Memory B cell (primary cell): ENCODE data around the gene DENND10.
A peak's percentile ranks its signal among the peaks of the same experiment; 100 is the strongest.
"Not testable (repeated sequence)": the region's sequence is repeated elsewhere in the genome, so short reads cannot be mapped to it uniquely, and the experiment has no call there.

Experiments
- ATAC-seq: fragments of 150-1000 bp; cut with Tn5 transposase; 2 replicates; pipeline ENCODE4 v1.10.0; 2021; ENCODE audit warnings: low read depth, mild to moderate bottlenecking, moderate library complexity
- DNase-seq, 2 donors: peaks; one replicate each; pipeline ENCODE4 v3.0.0; 2022; ENCODE audit warnings: low spot score in 2 of 2
- H3K27ac Mint-ChIP-seq: one replicate; pipeline ENCODE4 v1.8.0; 2022; ENCODE audit warnings: mild to moderate bottlenecking, moderate library complexity, mixed read lengths
- H3K27me3 Mint-ChIP-seq: one replicate; pipeline ENCODE4 v1.8.0; 2022; ENCODE audit warnings: mixed read lengths
- H3K36me3 Mint-ChIP-seq: one replicate; pipeline ENCODE4 v1.8.0; 2022; ENCODE audit warnings: mild to moderate bottlenecking, mixed read lengths
- H3K4me1 Mint-ChIP-seq: one replicate; pipeline ENCODE4 v1.8.0; 2022; ENCODE audit warnings: mixed read lengths
- H3K4me3 Mint-ChIP-seq: one replicate; pipeline ENCODE4 v1.8.0; 2022; ENCODE audit warnings: mild to moderate bottlenecking, moderate library complexity, mixed read lengths
- H3K9me3 Mint-ChIP-seq: one replicate; pipeline ENCODE4 v1.8.0; 2022; ENCODE audit warnings: mixed read lengths

Gene DENND10

GRCh38 chr10:119084896-119085295 lies 19.0 kb upstream of the DENND10 start:
- peaks cover 31% of the 10 kb centered on the region for H3K4me1 Mint-ChIP-seq
- no peak overlapping the region for H3K27ac Mint-ChIP-seq
- no peaks in the 10 kb centered on the region for H3K27me3 Mint-ChIP-seq
- no peak for ATAC-seq
- no peak for DNase-seq
- H3K9me3 Mint-ChIP-seq, result no peaks in the 10 kb centered on the region
- H3K4me3 Mint-ChIP-seq, result no peak overlapping the region
- H3K36me3 Mint-ChIP-seq, result no peaks in the 10 kb centered on the region

- H3K27ac Mint-ChIP-seq, result peak overlapping the region; percentile 7
- H3K4me3 Mint-ChIP-seq, result peak overlapping the region; percentile 50
- H3K36me3 Mint-ChIP-seq, result no peaks in the 10 kb centered on the region
- H3K4me1 Mint-ChIP-seq, result peaks cover 42% of the 10 kb centered on the region
- ATAC-seq, result no peak
- no peaks in the 10 kb centered on the region for H3K9me3 Mint-ChIP-seq
- DNase-seq, result no peak
- H3K27me3 Mint-ChIP-seq, result peaks cover 3% of the 10 kb centered on the region
These were observed 16.5 kb upstream of the DENND10 start for GRCh38 chr10:119087271-119087882.

- DNase-seq (no peak), ATAC-seq (no peak)
- peak overlapping the region; percentile 83 for H3K27ac Mint-ChIP-seq
- H3K4me1 Mint-ChIP-seq, result peaks cover 36% of the 10 kb centered on the region
- H3K36me3 Mint-ChIP-seq, result no peaks in the 10 kb centered on the region
- peaks cover 3% of the 10 kb centered on the region for H3K27me3 Mint-ChIP-seq
- no peaks in the 10 kb centered on the region for H3K9me3 Mint-ChIP-seq
- peak overlapping the region; percentile 2 for H3K4me3 Mint-ChIP-seq
These were observed 13.7 kb upstream of the DENND10 start for GRCh38 chr10:119090026-119090795.

- H3K4me1 Mint-ChIP-seq, result peaks cover 30% of the 10 kb centered on the region
These were observed 12.9 kb upstream of the DENND10 start for GRCh38 chr10:119090968-119091367.

GRCh38 chr10:119095640-119096039 lies 8.3 kb upstream of the DENND10 start:
- H3K36me3 Mint-ChIP-seq, result no peaks in the 10 kb centered on the region
- H3K27me3 Mint-ChIP-seq, result peaks cover 3% of the 10 kb centered on the region
- peaks cover 12% of the 10 kb centered on the region for H3K4me1 Mint-ChIP-seq
- H3K4me3 Mint-ChIP-seq, result no peak overlapping the region
- H3K27ac Mint-ChIP-seq, result no peak overlapping the region
- DNase-seq, result no peak
- ATAC-seq, result no peak
- no peaks in the 10 kb centered on the region for H3K9me3 Mint-ChIP-seq

More at GRCh38 chr10:119090968-119091367, 12.9 kb upstream of the DENND10 start:
- ATAC-seq (peak; percentile 89), DNase-seq (no peak)
- Mint-ChIP-seq H3K27ac (peak overlapping the region; percentile 83), H3K9me3 (no peaks in the 10 kb centered on the region), H3K27me3 (peaks cover 3% of the 10 kb centered on the region), H3K4me3 (peak overlapping the region; percentile 2), H3K36me3 (no peaks in the 10 kb centered on the region)

GRCh38 chr10:119096641-119097415 lies 7.1 kb upstream of the DENND10 start:
- H3K27ac Mint-ChIP-seq, ATAC-seq, DNase-seq, H3K27me3 Mint-ChIP-seq, H3K4me3 Mint-ChIP-seq, H3K9me3 Mint-ChIP-seq, H3K4me1 Mint-ChIP-seq, H3K36me3 Mint-ChIP-seq: not testable (repeated sequence)

- Mint-ChIP-seq H3K4me1 (peaks cover 16% of the 10 kb centered on the region), H3K27me3 (no peaks in the 10 kb centered on the region), H3K27ac (no peak overlapping the region), H3K36me3 (no peaks in the 10 kb centered on the region), H3K9me3 (no peaks in the 10 kb centered on the region), H3K4me3 (no peak overlapping the region)
- DNase-seq, result no peak
- ATAC-seq, result no peak
These were observed 5.3 kb upstream of the DENND10 start for GRCh38 chr10:119098576-119098975.

- no peaks in the 10 kb centered on the region for H3K27me3 Mint-ChIP-seq
These were observed 3.3 kb upstream of the DENND10 start for GRCh38 chr10:119100434-119101238.

GRCh38 chr10:119101366-119102098 lies 2.4 kb upstream of the DENND10 start:
- Mint-ChIP-seq H3K9me3 (no peaks in the 10 kb centered on the region), H3K27ac (peak overlapping the region; percentile 88), H3K27me3 (no peaks in the 10 kb centered on the region), H3K36me3 (no peaks in the 10 kb centered on the region), H3K4me1 (peaks cover 14% of the 10 kb centered on the region), H3K4me3 (peak overlapping the region; percentile 58)
- ATAC-seq (no peak), DNase-seq (no peak)

More at GRCh38 chr10:119100434-119101238, 3.3 kb upstream of the DENND10 start:
- H3K27ac Mint-ChIP-seq, result peak overlapping the region; percentile 60
- H3K4me3 Mint-ChIP-seq, result no peak overlapping the region
- DNase-seq (no peak), ATAC-seq (no peak)
- H3K9me3 Mint-ChIP-seq, result no peaks in the 10 kb centered on the region
- peaks cover 17% of the 10 kb centered on the region for H3K4me1 Mint-ChIP-seq
- no peaks in the 10 kb centered on the region for H3K36me3 Mint-ChIP-seq

- peak overlapping the region; percentile 88 for H3K4me3 Mint-ChIP-seq
- ATAC-seq (no peak), DNase-seq (peak in 1 of 2 donors; percentile 18)
- no peaks in the 10 kb centered on the region for H3K27me3 Mint-ChIP-seq
- peaks cover under 1% of the 10 kb centered on the region for H3K36me3 Mint-ChIP-seq
- H3K9me3 Mint-ChIP-seq, result no peaks in the 10 kb centered on the region
- H3K27ac Mint-ChIP-seq, result peak overlapping the region; percentile 84
- H3K4me1 Mint-ChIP-seq, result peaks cover 14% of the 10 kb centered on the region
These were observed 541 bp upstream of the DENND10 start for GRCh38 chr10:119103241-119103902.

- peaks cover 14% of the 10 kb centered on the region for H3K4me1 Mint-ChIP-seq
- H3K27ac Mint-ChIP-seq, result no peak overlapping the region
- ATAC-seq (no peak), DNase-seq (peak in 1 of 2 donors; percentile 20)
- H3K4me3 Mint-ChIP-seq, result peak overlapping the region; percentile 79
- no peaks in the 10 kb centered on the region for H3K27me3 Mint-ChIP-seq
- H3K9me3 Mint-ChIP-seq, result no peaks in the 10 kb centered on the region
- H3K36me3 Mint-ChIP-seq, result peaks cover 2% of the 10 kb centered on the region
These were observed 722 bp downstream of the DENND10 start for GRCh38 chr10:119104654-119105015.

GRCh38 chr10:119105155-119105554 lies 1.2 kb downstream of the DENND10 start:
- Mint-ChIP-seq H3K27ac (no peak overlapping the region), H3K9me3 (no peaks in the 10 kb centered on the region), H3K27me3 (no peaks in the 10 kb centered on the region), H3K36me3 (peaks cover 2% of the 10 kb centered on the region), H3K4me3 (peak overlapping the region; percentile 79), H3K4me1 (peaks cover 14% of the 10 kb centered on the region)
- no peak for DNase-seq
- ATAC-seq, result no peak

- ATAC-seq, H3K27me3 Mint-ChIP-seq, H3K36me3 Mint-ChIP-seq, H3K27ac Mint-ChIP-seq, DNase-seq, H3K9me3 Mint-ChIP-seq, H3K4me3 Mint-ChIP-seq: not testable (repeated sequence)
- peaks cover 14% of the 10 kb centered on the region for H3K4me1 Mint-ChIP-seq
These were observed 2.0 kb downstream of the DENND10 start for GRCh38 chr10:119105899-119106298.
